Stimulated activated CD8-positive, alpha-beta memory T cell treated with anti-CD3 and anti-CD28 coated beads, Interleukin-15, amount 100 ng/mL, for 24 hours (primary cell): ENCODE measurements around the gene H6PD.

ENCODE experiments used
- DNase-seq: peaks from one replicate; pipeline ENCODE4 v3.0.0-alpha.2; 2020; ENCODE audit warnings: low read depth

Gene H6PD

DNA sequence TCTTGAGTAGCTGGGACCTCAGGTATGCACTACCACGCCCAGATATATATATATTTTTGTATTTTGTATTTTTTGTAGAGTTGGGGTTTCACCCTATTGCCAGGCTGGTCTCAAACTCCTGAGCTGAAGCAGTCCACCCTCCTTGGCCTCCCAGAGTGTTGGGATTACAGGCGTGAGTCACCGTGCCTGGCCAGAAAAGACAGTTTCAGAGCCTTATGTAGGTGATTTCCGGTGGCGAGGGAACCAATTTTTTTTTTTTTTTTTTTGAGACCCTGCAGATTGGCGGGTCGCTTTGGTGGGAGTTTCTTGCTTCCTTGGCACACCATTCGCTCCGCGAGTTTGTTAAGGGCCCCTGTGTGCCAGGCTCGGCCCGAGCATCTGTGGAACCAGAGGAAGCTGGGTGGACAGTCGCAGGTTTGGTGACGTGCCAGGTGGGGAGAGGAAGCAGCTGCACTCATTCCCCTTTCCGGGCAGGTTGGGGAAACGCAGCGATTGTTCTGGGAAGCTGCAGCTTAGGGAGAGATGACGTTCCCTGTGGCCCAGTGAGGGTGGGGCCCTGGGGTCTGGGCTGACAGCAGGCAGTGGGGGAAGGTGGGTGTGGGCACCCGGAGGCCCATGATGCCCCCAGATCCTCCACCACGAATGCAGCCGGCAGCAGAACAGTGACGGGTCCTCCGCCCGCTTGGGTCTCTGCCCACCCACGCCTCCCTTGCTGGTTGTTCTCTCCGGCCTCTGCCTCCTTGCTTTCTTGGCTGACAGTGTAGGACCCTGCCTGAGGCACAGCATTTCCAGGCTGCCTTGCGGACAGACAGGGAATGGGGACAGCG is 83.2 kb downstream of the H6PD start:
- no peak for DNase-seq

DNA sequence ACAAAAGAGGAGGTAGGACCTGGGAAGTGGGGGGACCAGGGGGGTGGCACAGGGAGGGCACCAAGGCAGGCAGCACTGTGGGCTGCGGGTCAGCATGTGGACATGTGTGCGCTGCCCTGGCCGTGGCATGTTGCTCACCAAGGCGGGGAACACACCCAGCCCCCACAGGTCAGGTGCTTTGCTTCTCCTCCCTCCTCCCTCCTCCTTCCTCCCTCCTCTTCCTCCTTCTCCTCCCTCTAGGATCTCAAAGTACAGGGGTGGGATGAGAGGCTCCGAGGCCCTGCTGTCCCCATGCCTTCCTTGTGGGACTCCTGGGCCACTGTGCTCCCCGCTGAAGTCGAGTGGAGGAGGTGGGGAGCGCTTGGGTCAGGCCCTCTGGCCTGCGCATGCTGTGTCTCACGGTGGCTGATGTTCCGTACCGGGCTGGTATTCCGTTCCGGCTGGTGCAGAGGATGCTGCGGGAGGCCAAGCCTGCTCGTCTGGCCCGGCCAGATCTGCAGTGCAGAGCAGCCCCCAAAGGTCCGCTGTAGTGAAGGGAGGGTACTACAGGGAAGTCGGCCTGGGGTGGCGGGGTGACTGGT is 84.7 kb downstream of the H6PD start:
- DNase-seq, result no peak

DNA sequence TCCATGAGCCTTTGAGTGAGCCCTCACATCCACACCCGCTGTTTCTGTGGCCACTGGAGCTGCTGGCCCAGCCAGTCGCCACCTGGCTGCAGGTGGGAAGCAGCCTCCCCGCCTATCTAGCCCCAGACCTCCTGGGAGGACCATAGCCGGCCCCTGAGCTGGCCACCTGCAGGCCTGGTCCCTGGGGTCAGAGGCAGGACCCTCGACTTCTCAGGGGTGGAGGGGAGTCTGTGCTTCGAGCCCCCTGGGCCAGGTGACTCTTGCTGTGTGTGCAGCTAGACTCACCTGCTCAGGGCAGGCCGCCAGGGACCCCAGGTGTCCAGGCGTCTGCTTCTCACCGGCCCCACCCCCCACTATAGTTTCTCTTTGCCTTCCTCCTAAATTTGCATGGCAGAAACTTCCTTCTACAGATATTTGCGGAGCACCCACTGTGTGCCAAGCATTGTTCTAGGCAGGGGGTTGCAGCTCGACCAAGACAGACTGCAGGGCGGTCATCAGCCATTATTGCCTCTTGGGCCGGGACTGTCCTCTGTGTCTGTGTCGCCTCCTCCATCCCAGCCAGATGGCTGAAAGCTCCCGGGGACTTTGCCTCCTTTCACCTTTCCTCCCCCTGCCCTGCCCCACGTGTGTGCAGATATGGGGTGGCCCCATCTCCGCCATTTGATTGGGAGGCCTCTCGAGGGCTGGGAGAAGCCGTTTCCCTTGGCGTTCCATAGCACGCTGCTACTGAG is 85.4 kb downstream of the H6PD start:
- DNase-seq, result no peak
